Measurements from ENCODE around the gene RWDD3.

Gene RWDD3

DNA sequence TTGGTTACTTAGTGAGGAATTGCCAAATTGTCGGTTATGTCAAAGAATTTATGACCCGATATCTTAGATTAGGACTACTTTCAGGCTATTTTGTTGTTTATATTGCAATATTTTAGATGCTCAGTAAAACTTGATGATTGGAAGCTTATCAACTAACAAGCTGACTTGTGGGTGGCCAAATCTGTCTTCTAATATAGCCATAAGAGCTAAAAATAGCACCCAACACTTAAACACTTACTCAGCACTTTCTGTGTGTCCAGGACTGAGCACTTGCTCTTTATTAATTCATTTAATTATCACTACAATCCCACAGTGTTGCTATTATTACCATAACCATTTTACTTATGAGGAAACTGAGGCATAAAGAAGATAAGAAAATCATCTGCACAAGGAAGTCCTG lies 50.4 kb downstream of the RWDD3 start:
- TF ChIP-seq, protein P1, sequence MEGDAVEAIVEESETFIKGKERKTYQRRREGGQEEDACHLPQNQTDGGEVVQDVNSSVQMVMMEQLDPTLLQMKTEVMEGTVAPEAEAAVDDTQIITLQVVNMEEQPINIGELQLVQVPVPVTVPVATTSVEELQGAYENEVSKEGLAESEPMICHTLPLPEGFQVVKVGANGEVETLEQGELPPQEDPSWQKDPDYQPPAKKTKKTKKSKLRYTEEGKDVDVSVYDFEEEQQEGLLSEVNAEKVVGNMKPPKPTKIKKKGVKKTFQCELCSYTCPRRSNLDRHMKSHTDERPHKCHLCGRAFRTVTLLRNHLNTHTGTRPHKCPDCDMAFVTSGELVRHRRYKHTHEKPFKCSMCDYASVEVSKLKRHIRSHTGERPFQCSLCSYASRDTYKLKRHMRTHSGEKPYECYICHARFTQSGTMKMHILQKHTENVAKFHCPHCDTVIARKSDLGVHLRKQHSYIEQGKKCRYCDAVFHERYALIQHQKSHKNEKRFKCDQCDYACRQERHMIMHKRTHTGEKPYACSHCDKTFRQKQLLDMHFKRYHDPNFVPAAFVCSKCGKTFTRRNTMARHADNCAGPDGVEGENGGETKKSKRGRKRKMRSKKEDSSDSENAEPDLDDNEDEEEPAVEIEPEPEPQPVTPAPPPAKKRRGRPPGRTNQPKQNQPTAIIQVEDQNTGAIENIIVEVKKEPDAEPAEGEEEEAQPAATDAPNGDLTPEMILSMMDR (IDR thresholded peaks at IDR 0.05; ENCODE audit: extremely low read depth, insufficient read depth, missing control alignments): no peak
- DNase-seq (ENCODE audit: low spot score): no peak
- in situ Hi-C loops (cut with MboI; ENCODE audit: low pct_unique_long_range_greater_than_20kb, low sequenced_read_pairs, unreplicated experiment): no loop called here

DNA sequence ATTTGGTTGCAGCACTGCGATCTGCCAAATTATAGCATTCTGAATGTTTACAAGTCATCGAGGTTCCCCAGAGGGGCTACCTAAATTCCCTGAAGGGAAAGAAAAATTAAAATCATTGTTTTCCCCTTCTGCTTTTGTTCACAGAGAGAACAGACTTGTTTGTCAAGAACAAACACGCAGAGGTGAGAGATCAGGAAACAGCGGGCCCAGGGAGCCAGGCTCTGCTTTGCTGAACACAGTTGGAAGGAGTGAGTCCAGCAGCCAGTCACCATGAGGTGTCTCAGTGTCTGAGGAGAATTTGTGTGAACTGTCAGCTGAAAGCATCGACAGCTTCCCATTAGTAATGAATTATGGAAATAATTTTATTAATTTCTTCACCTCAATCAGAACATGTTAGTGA lies 52.5 kb downstream of the RWDD3 start:
- TF ChIP-seq, protein P1 (IDR thresholded peaks at IDR 0.05; ENCODE audit: extremely low read depth, insufficient read depth, missing control alignments): no peak
- DNase-seq (ENCODE audit: low spot score): no peak
- in situ Hi-C loops (cut with MboI; ENCODE audit: low pct_unique_long_range_greater_than_20kb, low sequenced_read_pairs, unreplicated experiment): no loop called here

DNA sequence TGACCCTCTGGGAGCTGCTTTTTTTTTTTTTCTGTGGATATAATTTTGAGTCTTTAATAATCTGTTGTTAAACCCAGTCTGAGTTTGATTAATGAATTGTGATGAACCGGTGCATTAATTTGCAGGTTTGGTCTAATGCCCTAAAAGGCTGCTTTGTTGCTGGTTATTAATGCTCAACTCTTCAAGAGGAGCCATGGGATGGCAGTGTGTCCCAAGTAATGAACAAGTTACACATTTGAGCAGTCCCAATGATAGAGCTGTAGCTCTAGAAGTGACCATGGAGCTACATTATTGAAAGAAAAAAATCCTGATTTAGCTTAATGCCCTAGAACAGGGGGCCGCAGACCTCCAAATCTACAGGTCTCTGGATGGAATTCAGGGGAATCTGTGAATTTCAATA lies 53.1 kb downstream of the RWDD3 start:
- in situ Hi-C loops (cut with MboI; ENCODE audit: low pct_unique_long_range_greater_than_20kb, low sequenced_read_pairs, unreplicated experiment): no loop called here
- TF ChIP-seq, protein P1 (IDR thresholded peaks at IDR 0.05; ENCODE audit: extremely low read depth, insufficient read depth, missing control alignments): no peak
- DNase-seq (ENCODE audit: low spot score): no peak

DNA sequence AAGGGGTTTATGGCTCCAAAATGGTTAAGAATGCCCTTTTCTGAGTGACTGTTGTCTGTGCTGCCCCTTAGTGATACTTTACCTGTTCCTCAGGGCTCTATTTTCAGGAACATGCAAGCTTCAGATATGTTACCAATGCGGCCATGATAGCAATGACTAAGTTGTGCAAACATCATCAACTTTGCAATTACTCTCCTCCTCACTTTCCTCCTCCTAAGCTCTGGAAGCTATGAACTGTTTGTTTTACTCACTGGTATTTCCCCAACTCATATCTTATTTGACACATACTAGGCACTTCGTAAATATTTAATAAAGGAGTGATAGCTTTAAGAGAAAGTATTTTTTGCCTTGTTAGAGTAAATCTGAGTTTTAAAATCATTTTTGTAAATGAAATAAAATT lies 53.8 kb downstream of the RWDD3 start:
- TF ChIP-seq, protein P1 (IDR thresholded peaks at IDR 0.05; ENCODE audit: extremely low read depth, insufficient read depth, missing control alignments): no peak
- in situ Hi-C loops (cut with MboI; ENCODE audit: low pct_unique_long_range_greater_than_20kb, low sequenced_read_pairs, unreplicated experiment): no loop called here
- DNase-seq (ENCODE audit: low spot score): no peak
